GM20000 (cell line): ENCODE results near the gene CCDC170.

Experiments used
- DNase-seq: peaks from one replicate; pipeline ENCODE4 v3.0.0; 2012; ENCODE audit warnings: low spot score
- TF ChIP-seq, protein P1 (sequence below): IDR thresholded peaks from 2 replicates; pipeline ENCODE4 v1.5.1; 2012; ENCODE audit warnings: mild to moderate bottlenecking, control low read depth; ENCODE audit errors: extremely low read depth, missing control alignments

CCDC170 gene

GRCh38 chr6:151630387-151630786 is 136.6 kb downstream of the CCDC170 start:
- no peak for DNase-seq
- TF ChIP-seq, protein P1, sequence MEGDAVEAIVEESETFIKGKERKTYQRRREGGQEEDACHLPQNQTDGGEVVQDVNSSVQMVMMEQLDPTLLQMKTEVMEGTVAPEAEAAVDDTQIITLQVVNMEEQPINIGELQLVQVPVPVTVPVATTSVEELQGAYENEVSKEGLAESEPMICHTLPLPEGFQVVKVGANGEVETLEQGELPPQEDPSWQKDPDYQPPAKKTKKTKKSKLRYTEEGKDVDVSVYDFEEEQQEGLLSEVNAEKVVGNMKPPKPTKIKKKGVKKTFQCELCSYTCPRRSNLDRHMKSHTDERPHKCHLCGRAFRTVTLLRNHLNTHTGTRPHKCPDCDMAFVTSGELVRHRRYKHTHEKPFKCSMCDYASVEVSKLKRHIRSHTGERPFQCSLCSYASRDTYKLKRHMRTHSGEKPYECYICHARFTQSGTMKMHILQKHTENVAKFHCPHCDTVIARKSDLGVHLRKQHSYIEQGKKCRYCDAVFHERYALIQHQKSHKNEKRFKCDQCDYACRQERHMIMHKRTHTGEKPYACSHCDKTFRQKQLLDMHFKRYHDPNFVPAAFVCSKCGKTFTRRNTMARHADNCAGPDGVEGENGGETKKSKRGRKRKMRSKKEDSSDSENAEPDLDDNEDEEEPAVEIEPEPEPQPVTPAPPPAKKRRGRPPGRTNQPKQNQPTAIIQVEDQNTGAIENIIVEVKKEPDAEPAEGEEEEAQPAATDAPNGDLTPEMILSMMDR, result no peak

- TF ChIP-seq, protein P1, result no peak
- no peak for DNase-seq
These were observed 137.3 kb downstream of the CCDC170 start for GRCh38 chr6:151630991-151631655.

DNA sequence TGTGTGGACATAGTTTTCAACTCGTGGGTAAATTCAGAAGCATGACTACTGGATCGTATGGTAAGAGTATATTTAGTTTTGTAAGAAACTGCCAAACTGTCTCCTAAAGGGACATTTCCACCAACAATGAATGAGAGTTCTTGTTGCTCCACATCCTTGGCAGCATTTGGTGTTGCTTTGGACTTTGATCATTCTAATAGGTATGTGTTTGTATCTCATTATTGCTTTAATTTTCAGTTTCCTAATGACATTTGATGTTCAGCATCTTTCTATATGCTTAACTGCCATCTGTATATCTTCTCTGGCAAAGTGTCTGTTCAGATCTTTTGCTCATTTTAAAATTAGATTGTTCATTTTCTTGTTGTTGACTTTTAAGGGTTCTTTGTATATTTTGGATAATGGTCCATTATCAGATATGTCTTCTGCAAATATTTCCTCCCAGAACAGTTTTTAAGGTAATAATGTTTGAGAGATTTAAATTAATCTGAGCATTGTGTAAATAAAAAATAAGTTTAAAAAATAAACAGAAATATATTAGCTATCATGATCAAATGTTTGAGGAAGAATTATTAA is 138.7 kb downstream of the CCDC170 start:
- TF ChIP-seq, protein P1, result no peak
- DNase-seq, result no peak

DNA sequence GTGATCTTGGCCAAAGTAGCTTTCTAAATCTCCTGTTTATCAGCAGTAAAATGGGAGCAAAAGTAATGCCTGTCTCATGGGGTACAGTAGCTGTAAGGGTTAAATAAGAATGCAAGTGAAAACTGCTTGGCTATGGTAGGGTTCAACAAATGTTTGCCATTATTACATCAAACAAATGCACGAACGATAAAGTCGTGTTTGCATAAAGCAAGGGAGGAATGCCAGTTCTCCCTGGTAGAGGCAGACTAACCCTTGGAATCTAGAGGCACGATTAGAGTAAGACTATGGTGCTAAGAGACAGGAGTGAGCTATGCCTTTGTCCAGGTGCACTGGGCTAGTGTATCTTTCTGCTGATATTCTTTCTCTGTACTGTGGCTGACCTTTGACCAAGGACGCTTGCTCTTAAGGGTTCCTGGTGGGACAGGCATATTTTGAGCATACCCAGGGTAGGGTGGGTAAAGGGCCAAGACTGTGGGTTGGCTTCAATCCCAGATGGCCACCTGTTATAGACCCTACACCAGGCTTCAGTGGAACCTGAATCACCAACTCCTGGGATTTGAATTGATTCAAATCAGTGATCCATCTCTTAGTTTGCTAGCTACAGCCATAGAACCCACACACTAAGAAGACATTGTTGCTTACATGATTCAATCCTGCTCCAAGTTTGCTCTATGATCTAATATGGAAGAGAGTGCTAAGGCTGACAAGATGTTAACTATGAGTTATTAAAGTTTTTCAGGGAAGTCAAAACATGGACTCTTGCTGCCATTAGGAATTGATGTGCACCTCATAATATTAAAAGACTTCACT is 139.9 kb downstream of the CCDC170 start:
- no peak for DNase-seq
- TF ChIP-seq, protein P1, result no peak

- TF ChIP-seq, protein P1, result no peak
- no peak for DNase-seq
These were observed 140.5 kb downstream of the CCDC170 start for GRCh38 chr6:151634336-151634720.

DNA sequence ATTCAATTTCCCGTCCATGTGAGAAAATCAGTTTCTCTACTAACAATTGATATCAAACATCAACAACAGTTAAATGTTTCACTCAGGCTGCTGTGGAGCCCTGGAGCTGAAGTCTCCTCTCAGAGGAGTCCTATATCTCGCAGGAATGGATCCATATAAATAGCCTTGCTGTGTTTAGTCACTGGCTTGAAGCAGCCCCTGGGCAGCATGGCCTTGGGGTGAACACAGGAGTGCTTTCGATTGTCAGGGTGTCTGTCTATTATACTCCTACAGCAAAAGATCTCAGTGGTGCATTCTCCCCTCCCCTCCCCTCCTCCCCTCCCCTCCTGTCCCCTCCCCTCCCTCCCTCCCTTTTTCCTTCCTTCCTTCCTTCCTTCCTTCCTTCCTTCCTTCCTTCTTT is 141.9 kb downstream of the CCDC170 start:
- no peak for DNase-seq
- TF ChIP-seq, protein P1, result no peak

DNA sequence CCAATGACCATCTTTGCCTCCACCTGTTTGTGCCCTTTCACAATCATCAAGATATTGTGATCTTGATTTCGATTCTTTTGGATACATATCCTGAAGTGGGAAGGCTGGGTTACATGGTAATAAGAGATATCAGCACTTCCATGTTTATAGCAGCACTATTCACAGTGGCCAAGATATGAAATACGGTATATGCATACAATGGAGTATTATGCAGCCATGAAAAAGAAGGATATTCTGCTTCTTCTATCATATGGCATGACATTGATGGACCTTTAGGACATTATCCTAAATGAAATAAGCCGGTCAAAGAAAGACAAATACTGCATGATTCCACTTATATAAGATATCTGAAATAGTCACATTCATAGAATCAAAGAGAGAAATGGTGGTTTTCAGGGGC is 144.0 kb downstream of the CCDC170 start:
- TF ChIP-seq, protein P1, result no peak
- no peak for DNase-seq
